22Rv1 (cell line): ENCODE data around the gene SOX21.

Experiments
- H3K27ac ChIP-seq: fragments of 450-650 bp; 2 replicates; pipeline ENCODE4 v1.5.1; 2017
- CTCF ChIP-seq: fragments of 450-650 bp; IDR thresholded peaks from 2 replicates; pipeline ENCODE4 v1.5.1; 2017; ENCODE audit warnings: mild to moderate bottlenecking
- ZFX ChIP-seq: fragments of 450-650 bp; IDR thresholded peaks from 2 replicates; pipeline ENCODE4 v1.6.1; 2017; ENCODE audit warnings: antibody characterized with exemption, borderline replicate concordance

SOX21 gene

GRCh38 chr13:94707400-94708021, 4.8 kb downstream of the SOX21 start:
- no peak overlapping the region for H3K27ac ChIP-seq
- no peak for TF ChIP-seq ZFX
- no peak for TF ChIP-seq CTCF

GRCh38 chr13:94706843-94707399, 5.4 kb downstream of the SOX21 start:
- no peak overlapping the region for H3K27ac ChIP-seq
- TF ChIP-seq ZFX (no peak), CTCF (no peak)

GRCh38 chr13:94706101-94706842, 6.1 kb downstream of the SOX21 start:
- TF ChIP-seq ZFX (no peak), CTCF (no peak)
- no peak overlapping the region for H3K27ac ChIP-seq

DNA sequence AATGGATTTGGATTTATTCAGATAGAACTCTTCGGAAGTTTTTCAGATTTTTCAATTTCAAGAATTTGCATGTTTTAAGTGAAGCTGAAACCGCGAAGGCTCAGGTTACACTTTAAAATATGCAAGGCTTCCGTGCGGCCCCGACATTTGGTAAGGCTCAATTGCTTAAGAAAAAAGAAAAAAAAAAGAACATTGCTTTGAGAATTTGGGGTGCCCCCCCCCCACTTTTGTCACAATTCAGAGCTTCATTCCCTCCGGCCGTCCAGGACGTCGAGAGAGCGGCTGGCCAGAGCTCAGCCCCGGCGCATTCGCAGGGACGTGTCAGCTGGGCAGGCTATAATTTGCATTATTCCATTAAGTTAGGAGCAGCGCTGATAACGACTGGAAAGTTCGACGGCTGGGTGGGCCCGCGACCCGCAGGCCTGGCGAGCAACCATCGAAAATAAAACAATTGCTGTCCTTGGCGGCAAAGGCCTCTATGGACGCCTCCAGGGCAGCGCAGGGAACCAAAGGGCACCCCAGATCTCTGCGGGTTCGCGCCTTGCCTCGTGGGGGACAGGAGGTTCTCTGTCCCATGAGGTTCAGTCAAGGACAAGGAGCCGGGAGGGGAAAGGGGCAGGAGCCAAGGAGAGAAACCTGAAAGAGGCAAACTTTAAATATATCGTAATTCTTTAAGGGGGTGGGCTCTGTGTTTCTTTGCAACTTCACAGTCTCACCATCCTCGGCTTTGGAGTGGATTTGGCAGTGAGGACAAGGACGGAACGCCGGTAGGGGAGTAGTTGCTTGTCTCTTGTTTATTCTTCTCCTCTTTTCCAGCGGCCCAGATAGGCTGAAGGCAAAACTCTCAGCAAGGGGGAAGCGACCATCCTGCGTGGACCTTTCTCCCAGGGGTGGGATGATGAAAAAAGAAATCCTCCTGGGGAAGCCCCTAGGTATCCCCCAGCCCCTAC, 7.0 kb downstream of the SOX21 start:
- no peak for TF ChIP-seq CTCF
- no peak for TF ChIP-seq ZFX
- H3K27ac ChIP-seq = no peak overlapping the region

- H3K27ac ChIP-seq = no peak overlapping the region
- no peak for TF ChIP-seq CTCF
- no peak for TF ChIP-seq ZFX
Measured at GRCh38 chr13:94704377-94705080, 7.8 kb downstream of the SOX21 start.

GRCh38 chr13:94703721-94704314, 8.5 kb downstream of the SOX21 start:
- TF ChIP-seq CTCF (no peak), ZFX (no peak)
- no peak overlapping the region for H3K27ac ChIP-seq
